ENCODE results near the gene EEF2K. TPM values are rescaled to one million over a fixed set of nuclear protein-coding genes. Genes with fewer than 3 reads are reported as not detected.

The EEF2K gene
- total and polyA plus RNA-seq, 12 donors: 5.1 to 38.9 (median 21.9) TPM

- intact Hi-C loops (cut with DNase I): loop anchor here in 1 of 10 donors (1.0 kb wide), 1 partner anchor 12 kb away; no protein-coding TSS in a partner anchor
- H3K27ac ChIP-seq: peak overlapping the region in 5 of 10 donors; percentile 2 to 65 (median 15)
- no peaks in the 10 kb centered on the region for H3K27me3 ChIP-seq
- no peak overlapping the region for H3K4me3 ChIP-seq
- no peaks in the 10 kb centered on the region for H3K9me3 ChIP-seq
- peaks cover 0 to 86% (median 10%) of the 10 kb centered on the region in 9 donors for H3K36me3 ChIP-seq
- no peak for DNase-seq
- 55 to 70% methylated on average over 14 of the region's 14 CpGs for WGBS, 2 donors
- peak in 6 of 8 donors; percentile 35 to 93 (median 58) for ATAC-seq
- peaks cover 0 to 17% (median 5%) of the 10 kb centered on the region in 9 donors for H3K4me1 ChIP-seq
- TF ChIP-seq CTCF (IDR thresholded peaks at IDR 0.05): no peak
Measured at GRCh38 chr16:22232277-22233036, 26.4 kb downstream of the EEF2K start.

GRCh38 chr16:22233037-22233372, 26.9 kb downstream of the EEF2K start:
- 50 to 58% methylated on average over 6 of the region's 6 CpGs for WGBS, 2 donors
- Histone ChIP-seq H3K9me3 (no peaks in the 10 kb centered on the region), H3K27me3 (no peaks in the 10 kb centered on the region), H3K4me1 (peaks cover 0 to 17% (median 5%) of the 10 kb centered on the region in 9 donors), H3K36me3 (peaks cover 0 to 86% (median 9%) of the 10 kb centered on the region in 9 donors), H3K27ac (peak overlapping the region in 4 of 10 donors; percentile 13 to 65 (median 24)), H3K4me3 (no peak overlapping the region)
- DNase-seq: no peak
- no peak for TF ChIP-seq CTCF (IDR thresholded peaks at IDR 0.05)
- ATAC-seq: peak in 1 of 8 donors; percentile 6
- intact Hi-C loops (cut with DNase I): no loop called here

- peaks cover 0 to 68% (median 0%) of the 10 kb centered on the region in 9 donors for H3K36me3 ChIP-seq
- no peak for DNase-seq
- H3K4me3 ChIP-seq: no peak overlapping the region
- intact Hi-C loops (cut with DNase I): no loop called here
- peaks cover 0 to 31% (median 9%) of the 10 kb centered on the region in 9 donors for H3K4me1 ChIP-seq
- ATAC-seq: peak in 3 of 8 donors; percentile 23 to 55 (median 51)
- H3K9me3 ChIP-seq: no peaks in the 10 kb centered on the region
- WGBS, 2 donors: 77 to 79% methylated on average over 9 of the region's 9 CpGs
- H3K27me3 ChIP-seq: no peaks in the 10 kb centered on the region
- H3K27ac ChIP-seq: no peak overlapping the region
- TF ChIP-seq CTCF (IDR thresholded peaks at IDR 0.05): no peak
Measured at GRCh38 chr16:22235839-22236745, 30.0 kb downstream of the EEF2K start.

- Histone ChIP-seq H3K36me3 (peaks cover 0 to 45% (median 0%) of the 10 kb centered on the region in 9 donors), H3K4me1 (peaks cover 0 to 36% (median 9%) of the 10 kb centered on the region in 9 donors), H3K4me3 (no peak overlapping the region), H3K27me3 (no peaks in the 10 kb centered on the region), H3K9me3 (no peaks in the 10 kb centered on the region), H3K27ac (peak overlapping the region in 2 of 10 donors; percentile 1 to 2)
- intact Hi-C loops (cut with DNase I): no loop called here
- DNase-seq (no peak), ATAC-seq (no peak)
- WGBS, 2 donors: 82 to 88% methylated on average over 14 of the region's 14 CpGs
- no peak for TF ChIP-seq CTCF (IDR thresholded peaks at IDR 0.05)
Measured at GRCh38 chr16:22239131-22239805, 33.2 kb downstream of the EEF2K start.

Data from heart right ventricle (tissue), 16 donors.